Natural killer cell (primary cell): ENCODE measurements around the gene AQP6. TPM values are rescaled to one million over a fixed set of nuclear protein-coding genes. Genes with fewer than 3 reads are reported as not detected.

Experiments used
- ATAC-seq, 3 donors: fragments of 150-1000 bp in 2 of 3; fragments of 200-7000 bp in 1 of 3; cut with Tn5 transposase; 1 replicate in 1 of 3; 2 replicates in 2 of 3; pipeline ENCODE4 v1.10.0; 2021; ENCODE audit warnings: mild to moderate bottlenecking in 2 of 3, moderate library complexity in 2 of 3
- DNase-seq, 2 donors: peaks; one replicate each; pipeline versions ENCODE4 v3.0.0 to v3.0.0-alpha.2; 2013 to 2021; ENCODE audit warnings: mixed read lengths in 1 of 2
- H3K27ac ChIP-seq: one replicate; pipeline ENCODE4 v1.5.1; 2013; ENCODE audit warnings: mild to moderate bottlenecking, low read length
- H3K27me3 ChIP-seq: one replicate; pipeline ENCODE4 v1.6.1; 2013; ENCODE audit warnings: low read length; ENCODE audit not compliant: control insufficient read depth, insufficient read depth
- H3K36me3 ChIP-seq: one replicate; pipeline ENCODE4 v1.6.1; 2013; ENCODE audit warnings: low read length; ENCODE audit not compliant: control insufficient read depth, insufficient read depth
- H3K4me1 ChIP-seq: one replicate; pipeline ENCODE4 v1.6.1; 2013; ENCODE audit warnings: low read length; ENCODE audit not compliant: control insufficient read depth, insufficient read depth
- H3K4me3 ChIP-seq: one replicate; pipeline ENCODE4 v1.5.1; 2013; ENCODE audit warnings: low read length
- H3K9me3 ChIP-seq: one replicate; pipeline ENCODE4 v1.6.1; 2013; ENCODE audit warnings: low read length; ENCODE audit not compliant: control insufficient read depth, insufficient read depth
- H3K27ac Mint-ChIP-seq, 2 donors: one replicate each; pipeline ENCODE4 v1.8.0; 2022; ENCODE audit warnings: mild to moderate bottlenecking in 2 of 2, mixed read lengths in 2 of 2, moderate library complexity in 1 of 2
- H3K27me3 Mint-ChIP-seq, 2 donors: one replicate each; pipeline ENCODE4 v1.8.0; 2022; ENCODE audit warnings: low read depth in 2 of 2, mixed read lengths in 2 of 2
- H3K36me3 Mint-ChIP-seq: one replicate; pipeline ENCODE4 v1.8.0; 2022; ENCODE audit warnings: mixed read lengths
- H3K4me1 Mint-ChIP-seq, 2 donors: one replicate each; pipeline ENCODE4 v1.8.0; 2022; ENCODE audit warnings: mixed read lengths in 2 of 2
- H3K4me3 Mint-ChIP-seq: one replicate; pipeline ENCODE4 v1.8.0; 2022; ENCODE audit warnings: mild to moderate bottlenecking, moderate library complexity, mixed read lengths
- H3K9me3 Mint-ChIP-seq, 2 donors: one replicate each; pipeline ENCODE4 v1.8.0; 2022; ENCODE audit warnings: mixed read lengths in 2 of 2
- CTCF ChIP-seq: fragments of 200-600 bp; IDR thresholded peaks from one replicate; pipeline ENCODE4 v1.8.0; 2022; ENCODE audit warnings: antibody characterized with exemption
- WGBS: methylation state at CpG from one replicate; pipeline ENCODE4 v1.1.7; 2013; ENCODE audit warnings: missing lambda C conversion rate; ENCODE audit not compliant: insufficient coverage; 5-methylcytosine and 5-hydroxymethylcytosine counted together
- intact Hi-C: fragments of 100-400 bp; cut with micrococcal nuclease; formaldehyde crosslinking; loops from one replicate; pipeline ENCODE4 v1.14.2; 2022
- total RNA-seq, 4 donors: library from RNA; stranded (reverse); fragments of 120-200 nt in 1 of 4; gene quantifications; one replicate each; pipeline versions ENCODE4 v1.2.3 to v1.2.4, GENCODE V29; 2013 to 2022

The AQP6 gene
- total RNA-seq, 3 donors from 2014 or later (not counting 1 experiment from before 2014, with no cell fraction given) = not detected

GRCh38 chr12:49953961-49954846 is 18.5 kb upstream of the AQP6 start:
- WGBS = 60% methylated on average over 21 of the region's 21 CpGs
- Mint-ChIP-seq H3K4me1 (no peaks in the 10 kb centered on the region), H3K4me3 (no peak overlapping the region), H3K27ac (no peak overlapping the region), H3K36me3 (no peaks in the 10 kb centered on the region), H3K9me3 (no peaks in the 10 kb centered on the region), H3K27me3 (peaks cover 50 to 52% of the 10 kb centered on the region in 2 donors)
- H3K27ac ChIP-seq = no peak overlapping the region
- no peaks in the 10 kb centered on the region for H3K36me3 ChIP-seq
- H3K9me3 ChIP-seq = no peaks in the 10 kb centered on the region
- ATAC-seq (no peak), DNase-seq (no peak)
- intact Hi-C loops = no loop called here
- TF ChIP-seq CTCF = no peak
- H3K4me1 ChIP-seq = no peaks in the 10 kb centered on the region
- peaks cover 16% of the 10 kb centered on the region for H3K27me3 ChIP-seq
- H3K4me3 ChIP-seq = no peak overlapping the region

GRCh38 chr12:49954863-49955830 is 17.6 kb upstream of the AQP6 start:
- intact Hi-C loops = no loop called here
- TF ChIP-seq CTCF = no peak
- WGBS = 17% methylated on average over 53 of the region's 53 CpGs
- no peaks in the 10 kb centered on the region for H3K9me3 Mint-ChIP-seq
- ATAC-seq (no peak), DNase-seq (no peak)
- peaks cover 0 to under 1% of the 10 kb centered on the region in 2 donors for H3K4me1 Mint-ChIP-seq
- Histone ChIP-seq H3K4me1 (no peaks in the 10 kb centered on the region), H3K36me3 (no peaks in the 10 kb centered on the region), H3K9me3 (no peaks in the 10 kb centered on the region), H3K27ac (no peak overlapping the region), H3K4me3 (no peak overlapping the region), H3K27me3 (peaks cover 23% of the 10 kb centered on the region)
- H3K4me3 Mint-ChIP-seq = no peak overlapping the region
- peaks cover 57 to 59% of the 10 kb centered on the region in 2 donors for H3K27me3 Mint-ChIP-seq
- no peaks in the 10 kb centered on the region for H3K36me3 Mint-ChIP-seq
- no peak overlapping the region for H3K27ac Mint-ChIP-seq

- Mint-ChIP-seq H3K36me3 (no peaks in the 10 kb centered on the region), H3K4me3 (no peak overlapping the region), H3K27me3 (peaks cover 56 to 68% of the 10 kb centered on the region in 2 donors), H3K4me1 (peaks cover 0 to 6% of the 10 kb centered on the region in 2 donors), H3K9me3 (no peaks in the 10 kb centered on the region), H3K27ac (no peak overlapping the region)
- no peaks in the 10 kb centered on the region for H3K9me3 ChIP-seq
- H3K4me3 ChIP-seq = no peak overlapping the region
- no peak for TF ChIP-seq CTCF
- intact Hi-C loops = no loop called here
- H3K27ac ChIP-seq = no peak overlapping the region
- WGBS = 7% methylated on average over 10 of the region's 13 CpGs
- H3K27me3 ChIP-seq = peaks cover 30% of the 10 kb centered on the region
- DNase-seq = no peak
- H3K4me1 ChIP-seq = peaks cover 4% of the 10 kb centered on the region
- no peak for ATAC-seq
- no peaks in the 10 kb centered on the region for H3K36me3 ChIP-seq
Measured at GRCh38 chr12:49955899-49956662, 16.7 kb upstream of the AQP6 start.
